Head of caudate nucleus (tissue), 42 donors: ENCODE measurements around the gene PRM1.

Experiments used
- DNase-seq, 42 donors: peaks; one replicate each; pipeline versions ENCODE4 v3.0.0 to v3.0.0-alpha.2; 2020 to 2021; ENCODE audit warnings: mixed read lengths in 7 of 42
- intact Hi-C: fragments of 100-400 bp; cut with DNase I; formaldehyde crosslinking; loops from one replicate; pipeline ENCODE4 v1.15.0; 2022

Gene PRM1

DNA sequence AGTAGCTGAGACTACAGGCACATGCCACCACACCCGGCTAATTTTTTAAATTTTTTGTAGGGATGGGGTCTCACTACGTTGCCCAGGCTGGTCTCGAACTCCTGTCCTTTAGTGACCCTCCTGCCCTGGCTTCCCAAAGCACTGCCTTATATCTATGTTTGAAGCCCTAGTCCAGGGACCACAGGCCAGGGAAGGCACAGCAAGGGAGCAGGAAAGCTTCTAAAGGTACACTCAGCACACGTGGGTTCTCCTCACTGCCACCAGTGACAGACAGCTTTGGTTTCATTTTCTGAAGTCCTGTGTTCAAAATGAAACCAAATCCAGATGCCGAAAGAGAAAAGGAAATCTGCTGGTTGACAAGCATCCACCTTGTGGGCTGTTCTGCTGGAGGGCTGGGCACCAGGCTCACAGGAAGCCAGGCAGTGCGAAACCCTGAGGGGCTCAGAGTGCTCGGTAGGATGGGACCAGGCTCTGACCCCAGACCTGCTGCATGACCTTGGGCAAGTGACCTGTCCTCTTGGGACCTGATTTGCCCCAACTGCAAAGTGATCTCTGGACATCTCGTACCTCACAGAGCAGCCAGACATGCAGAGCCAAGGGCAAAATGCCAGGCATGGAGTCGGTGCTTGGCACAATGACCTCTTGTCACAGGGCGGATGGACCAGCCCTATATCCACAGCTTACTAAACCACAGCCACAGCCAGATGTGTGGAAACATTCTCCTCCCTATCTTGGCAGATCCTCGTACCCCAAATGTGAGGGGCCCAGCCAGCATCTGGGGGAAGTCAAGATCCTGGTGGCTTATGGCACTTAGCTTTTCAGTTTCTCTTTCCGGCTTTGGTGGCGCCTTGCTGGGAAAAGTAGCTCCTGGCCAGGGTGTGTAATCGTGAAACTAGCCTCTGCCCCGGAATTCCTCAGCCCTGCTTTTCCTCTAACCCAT lies 22.3 kb downstream of the PRM1 start:
- peak; percentile 24 to 91 (median 74) for DNase-seq
- intact Hi-C loops: loop anchor here (5.0 kb wide), 1 partner anchor 292 kb away; no protein-coding TSS in a partner anchor

DNA sequence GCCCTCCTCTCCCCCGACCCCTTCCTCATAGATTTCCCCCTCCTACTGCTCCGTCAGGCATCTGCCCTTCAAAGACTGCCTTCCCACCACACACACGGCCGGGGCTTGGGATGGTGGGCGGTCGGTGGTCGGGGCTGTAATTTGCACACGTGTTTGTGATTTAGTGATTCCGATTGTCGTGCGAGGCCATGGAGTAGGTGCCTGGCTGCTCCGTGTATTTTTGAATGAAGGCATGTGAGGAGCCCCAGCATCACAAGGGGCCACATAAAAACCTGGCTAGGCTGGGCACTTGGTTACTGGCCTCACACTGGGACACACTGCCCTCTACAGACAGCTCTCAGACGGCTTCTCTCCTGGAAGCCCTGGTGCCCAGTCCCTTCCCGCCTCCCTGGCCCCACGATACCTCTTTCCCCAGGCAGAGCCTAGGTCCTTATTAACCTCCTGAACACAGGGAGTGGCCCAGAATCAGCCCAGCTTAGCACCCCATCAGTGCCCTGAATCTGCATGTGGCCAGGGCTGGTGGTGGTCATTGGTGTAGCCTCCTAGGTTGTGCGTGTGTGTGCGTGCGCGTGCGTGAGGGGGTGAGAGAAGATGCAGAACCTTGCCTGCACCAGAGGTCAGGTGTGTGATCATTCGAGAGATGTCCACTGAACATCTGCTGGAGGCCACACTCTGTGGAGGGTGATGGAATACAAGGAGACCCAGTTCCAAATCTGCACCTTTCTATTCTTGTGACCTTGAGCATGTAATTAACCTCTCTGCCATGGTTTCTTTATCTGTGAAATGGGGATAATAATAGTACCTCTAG lies 23.8 kb downstream of the PRM1 start:
- intact Hi-C loops: loop anchor here (2.0 to 5.0 kb wide), 2 partner anchors 87 to 290 kb away; partner anchors contain the start of gene RMI2

DNA sequence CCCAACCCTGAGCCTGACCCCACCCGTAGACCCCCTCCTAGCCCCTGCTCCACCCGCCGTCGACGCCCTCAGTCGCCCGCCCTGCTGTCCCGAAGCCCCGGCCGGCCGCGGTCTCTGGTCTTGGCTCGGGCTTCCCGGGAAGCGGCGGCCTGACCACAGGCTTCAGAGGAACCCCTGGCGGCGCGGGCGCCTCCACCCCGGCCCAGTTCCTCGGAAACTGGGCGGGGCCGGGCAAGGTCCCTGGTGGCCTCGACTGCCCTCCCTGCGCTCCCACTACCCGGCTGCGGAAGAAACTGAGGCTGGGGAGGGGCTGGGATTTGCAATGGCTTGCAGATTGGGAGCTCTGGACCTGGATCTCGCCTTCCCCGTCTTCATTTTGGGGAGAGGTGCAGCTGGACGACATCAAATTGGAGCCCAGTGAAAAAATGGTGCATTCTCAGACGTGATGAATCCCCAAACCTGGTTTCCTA lies 24.4 kb downstream of the PRM1 start:
- DNase-seq: peak in 27 of 42 donors; percentile 14 to 61 (median 30)
- intact Hi-C loops: loop anchor here (2.0 to 5.0 kb wide), 2 partner anchors 88 to 289 kb away; partner anchors contain the start of gene RMI2

More for the DNA sequence above, 23.8 kb downstream of the PRM1 start:
- DNase-seq: peak; percentile 33 to 89 (median 76)

- DNase-seq: peak; percentile 40 to 93 (median 84)
- intact Hi-C loops: loop anchor here (2.0 to 5.0 kb wide), 2 partner anchors 89 to 289 kb away; partner anchors contain the start of gene RMI2
Observed at GRCh38 chr16:11255737-11256660, 25.1 kb downstream of the PRM1 start, which contains the start of gene SOCS1. SOCS1 (minus strand) TSS chr16:11256204; CDS start chr16:11255478, 726 bp downstream.

DNA sequence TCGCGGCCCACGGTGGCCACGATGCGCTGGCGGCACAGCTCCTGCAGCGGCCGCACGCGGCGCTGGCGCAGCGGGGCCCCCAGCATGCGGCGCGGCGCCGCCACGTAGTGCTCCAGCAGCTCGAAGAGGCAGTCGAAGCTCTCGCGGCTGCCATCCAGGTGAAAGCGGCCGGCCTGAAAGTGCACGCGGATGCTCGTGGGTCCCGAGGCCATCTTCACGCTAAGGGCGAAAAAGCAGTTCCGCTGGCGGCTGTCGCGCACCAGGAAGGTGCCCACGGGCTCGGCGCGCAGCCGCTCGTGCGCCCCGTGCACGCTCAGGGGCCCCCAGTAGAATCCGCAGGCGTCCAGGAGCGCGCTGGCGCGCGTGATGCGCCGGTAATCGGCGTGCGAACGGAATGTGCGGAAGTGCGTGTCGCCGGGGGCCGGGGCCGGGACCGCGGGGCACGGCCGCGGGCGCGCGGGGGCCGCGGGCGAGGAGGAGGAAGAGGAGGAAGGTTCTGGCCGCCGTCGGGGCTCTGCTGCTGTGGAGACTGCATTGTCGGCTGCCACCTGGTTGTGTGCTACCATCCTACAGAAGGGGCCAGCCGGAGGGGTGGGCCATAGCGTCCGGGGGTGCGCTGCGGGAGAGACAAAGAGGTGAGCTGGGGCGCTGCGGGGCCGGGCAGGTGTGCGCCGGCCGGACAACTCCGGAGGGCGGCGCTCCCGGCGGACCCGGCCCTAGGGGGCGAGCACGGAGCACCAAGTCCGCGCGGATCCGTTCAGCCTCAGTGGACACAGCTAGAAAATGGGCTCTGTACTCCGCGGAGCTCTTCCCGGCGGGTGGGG lies 26.0 kb downstream of the PRM1 start:
- intact Hi-C loops: loop anchor here (5.0 kb wide), 1 partner anchor 288 kb away; no protein-coding TSS in a partner anchor
- DNase-seq: peak in 24 of 42 donors; percentile 5 to 49 (median 22)

- no peak for DNase-seq
- intact Hi-C loops: no loop called here
Observed at GRCh38 chr16:11253995-11254912, 26.9 kb downstream of the PRM1 start.

DNA sequence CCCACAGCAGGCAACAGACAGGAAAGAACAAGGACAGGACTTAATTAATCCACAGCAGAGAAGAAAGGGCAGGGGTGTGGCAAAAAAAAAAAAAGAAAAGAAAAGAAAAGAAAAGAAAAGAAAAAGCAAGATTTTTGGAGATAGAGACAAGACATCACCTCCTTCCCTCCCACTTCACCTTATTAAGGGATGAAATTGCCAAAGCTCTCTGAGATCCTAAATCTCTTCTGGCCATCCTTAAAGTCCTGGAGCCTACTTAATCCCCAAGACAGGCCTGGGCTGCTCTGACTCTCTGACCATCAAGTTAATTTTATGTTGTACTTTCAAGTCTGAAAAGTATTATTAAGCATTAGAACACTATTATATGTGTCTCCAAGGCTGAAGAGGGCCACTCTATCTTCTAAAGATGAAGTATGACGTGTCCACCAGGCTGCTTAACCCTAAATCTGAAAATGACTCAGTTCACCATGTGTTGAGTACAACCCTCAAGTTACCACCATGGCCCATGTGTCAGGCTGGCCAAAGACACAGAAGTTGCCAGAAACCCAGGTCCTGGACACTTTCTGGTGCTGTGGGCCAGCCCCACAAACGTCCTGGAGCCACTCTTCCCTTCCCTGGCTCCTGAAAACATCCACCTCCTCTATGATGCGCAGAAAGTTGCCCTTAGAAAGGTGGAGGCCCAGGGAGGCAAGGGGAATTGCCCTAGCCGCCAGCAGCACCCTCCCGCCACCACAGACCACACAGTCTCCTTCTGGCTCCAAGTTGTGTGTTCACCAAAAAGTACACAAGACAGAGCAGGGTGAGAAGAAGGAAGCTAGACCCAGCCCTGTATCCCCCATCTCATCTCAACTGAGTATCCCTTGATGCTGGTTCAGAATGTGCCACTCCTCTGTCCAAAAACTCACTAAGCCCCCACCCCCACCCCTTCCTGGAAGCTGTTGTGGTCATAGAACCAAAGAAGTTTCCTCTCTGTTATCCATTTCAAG lies 27.8 kb downstream of the PRM1 start:
- intact Hi-C loops: no loop called here
- no peak for DNase-seq

DNA sequence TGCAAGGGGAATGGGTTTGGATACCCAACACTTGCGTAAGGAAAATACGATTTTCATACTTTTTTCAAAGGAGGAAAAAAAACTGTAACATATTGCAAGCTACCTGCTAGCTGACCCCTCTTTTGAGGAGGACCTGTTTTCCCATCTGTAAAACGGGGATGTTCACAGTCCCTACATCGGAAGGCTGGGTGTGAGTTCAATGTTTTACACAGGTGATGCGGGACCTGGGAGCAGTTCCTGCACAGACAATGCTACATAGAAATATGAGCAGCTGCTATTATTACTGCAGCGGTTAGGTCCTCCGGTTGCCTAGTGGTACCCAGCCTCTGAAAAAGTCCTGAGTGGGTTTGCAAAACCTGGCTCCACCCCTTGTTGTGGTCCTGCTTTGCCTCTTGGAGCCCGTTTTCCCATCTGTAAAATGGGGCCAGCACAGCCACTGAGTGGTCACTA lies 28.6 kb downstream of the PRM1 start:
- intact Hi-C loops: no loop called here
- DNase-seq: no peak

GRCh38 chr16:11251525-11252481 lies 29.3 kb downstream of the PRM1 start:
- intact Hi-C loops: no loop called here
- peak in 3 of 42 donors; percentile 26 to 32 (median 28) for DNase-seq

DNA sequence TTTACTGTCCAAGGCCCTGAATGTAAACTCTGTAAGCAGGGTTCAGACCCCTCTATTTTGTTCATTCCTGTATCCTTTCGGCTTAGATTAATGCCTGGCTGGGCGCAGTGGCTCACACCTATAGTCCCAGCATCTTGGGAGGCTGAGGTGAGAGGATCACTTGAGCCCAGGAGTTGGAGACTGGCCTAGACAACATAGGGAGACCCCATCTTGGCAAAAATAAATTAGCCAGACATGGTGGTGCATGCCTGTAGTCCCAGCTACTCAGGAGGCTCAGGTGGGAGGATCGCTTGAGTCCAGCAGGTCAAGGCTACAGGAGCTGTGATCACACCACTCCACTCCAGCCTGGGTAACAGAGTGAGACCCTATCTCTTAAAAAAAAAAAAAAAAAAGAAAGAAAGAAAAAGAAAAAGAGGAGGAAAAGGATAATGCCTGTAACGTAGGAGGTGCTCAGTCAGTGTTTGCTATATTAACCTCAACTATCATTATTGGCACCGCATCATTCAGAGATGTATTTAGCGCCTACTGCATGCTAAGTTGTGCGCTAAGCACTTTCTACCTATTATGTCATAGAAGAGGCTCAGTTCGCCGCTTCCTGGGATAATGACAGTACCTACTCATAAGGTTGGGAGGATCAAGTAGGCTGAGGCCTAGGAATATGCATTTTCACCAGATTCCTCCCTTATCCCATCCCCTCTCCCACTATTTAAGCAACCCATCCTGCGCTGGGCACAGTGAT lies 30.2 kb downstream of the PRM1 start:
- intact Hi-C loops: no loop called here
- DNase-seq: no peak

- no peak for DNase-seq
- intact Hi-C loops: no loop called here
Observed at GRCh38 chr16:11250091-11250785, 30.9 kb downstream of the PRM1 start.

DNA sequence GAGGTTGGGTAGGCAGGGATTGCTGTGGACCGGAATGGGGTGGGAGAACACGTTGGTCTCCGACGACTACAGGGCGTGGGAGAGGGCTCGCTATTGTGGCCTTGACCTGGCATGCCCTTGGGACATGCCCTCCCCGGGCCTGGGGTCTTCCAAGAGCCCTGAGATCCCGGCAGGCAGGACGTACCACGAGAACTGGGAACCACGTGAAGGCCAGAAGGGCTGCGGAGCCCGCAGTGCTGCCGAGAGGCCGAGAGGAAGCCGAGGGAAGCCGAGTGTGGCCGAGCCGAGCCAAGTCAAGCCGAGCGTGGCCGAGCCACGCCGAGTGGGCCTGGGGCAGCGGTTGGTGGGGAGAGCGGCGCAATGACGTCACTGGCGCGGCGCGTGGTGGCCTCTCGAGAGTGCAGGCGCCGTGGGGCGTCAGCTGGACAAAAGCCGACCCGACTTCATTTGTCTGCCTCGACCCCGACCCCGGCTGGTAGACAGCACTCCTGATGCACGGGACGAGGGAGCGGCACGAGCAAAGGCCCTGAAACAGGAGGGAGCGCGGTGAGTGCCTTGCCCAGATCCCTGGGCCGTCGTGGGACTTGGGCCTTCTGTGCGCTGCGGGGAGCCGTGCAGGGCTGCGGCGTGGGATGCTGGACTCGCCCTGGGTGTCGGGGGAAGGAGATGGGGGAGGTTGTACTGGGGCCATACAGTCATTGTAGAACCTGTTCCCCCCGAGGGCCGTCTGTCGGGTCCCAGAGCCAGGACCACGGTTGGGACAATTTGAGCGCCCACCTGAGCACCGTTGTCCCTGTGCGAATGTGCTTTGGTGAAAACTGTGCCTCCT lies 31.7 kb downstream of the PRM1 start:
- intact Hi-C loops: no loop called here
- DNase-seq: no peak
